ENCODE data around the gene SPECC1L.
"Not testable (repeated sequence)": the region's sequence is repeated elsewhere in the genome, so short reads cannot be mapped to it uniquely, and the experiment has no call there.

Gene SPECC1L

DNA sequence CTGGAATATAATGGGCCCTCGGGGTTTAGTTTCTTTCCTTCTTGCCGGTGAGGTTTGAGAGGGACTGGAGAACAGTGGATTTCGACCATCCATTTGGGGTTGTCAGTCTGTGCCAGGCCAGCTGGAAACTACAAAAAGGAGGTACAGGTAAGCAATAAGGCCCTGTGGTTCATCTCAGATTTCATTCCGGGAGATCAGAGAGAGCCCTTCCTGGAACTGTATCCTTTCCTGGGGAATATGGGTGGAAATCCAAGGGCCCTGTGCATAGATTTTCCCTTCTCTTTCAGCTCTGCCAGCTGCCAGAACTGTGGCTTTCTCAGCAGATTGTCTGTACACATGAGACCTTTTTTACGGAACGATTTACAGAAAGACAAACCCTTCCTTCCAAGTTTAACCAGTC lies 17.2 kb downstream of the SPECC1L start:
- DNase-seq (ENCODE audit: low read depth) = not testable (repeated sequence)

DNA sequence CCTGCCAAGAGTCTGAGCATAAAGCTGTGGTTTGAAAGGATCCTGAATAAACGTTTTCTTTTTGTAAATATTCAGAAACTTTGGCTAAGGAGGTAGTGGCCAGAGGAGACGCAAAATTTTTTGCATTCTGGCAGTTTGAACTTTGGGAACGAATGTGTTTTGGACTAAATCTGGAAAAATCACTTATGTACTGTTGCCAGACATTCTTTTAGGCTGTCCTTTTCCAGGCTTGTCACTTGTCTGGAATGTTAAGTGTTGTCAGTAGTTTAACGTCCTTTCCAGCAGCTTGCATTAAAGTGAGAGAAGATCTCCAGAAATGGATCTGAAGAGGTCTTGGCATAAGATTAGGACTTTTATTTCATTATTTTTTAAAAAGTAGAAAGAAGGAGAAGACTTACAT lies 18.5 kb downstream of the SPECC1L start:
- no peak for DNase-seq (ENCODE audit: low read depth)

DNA sequence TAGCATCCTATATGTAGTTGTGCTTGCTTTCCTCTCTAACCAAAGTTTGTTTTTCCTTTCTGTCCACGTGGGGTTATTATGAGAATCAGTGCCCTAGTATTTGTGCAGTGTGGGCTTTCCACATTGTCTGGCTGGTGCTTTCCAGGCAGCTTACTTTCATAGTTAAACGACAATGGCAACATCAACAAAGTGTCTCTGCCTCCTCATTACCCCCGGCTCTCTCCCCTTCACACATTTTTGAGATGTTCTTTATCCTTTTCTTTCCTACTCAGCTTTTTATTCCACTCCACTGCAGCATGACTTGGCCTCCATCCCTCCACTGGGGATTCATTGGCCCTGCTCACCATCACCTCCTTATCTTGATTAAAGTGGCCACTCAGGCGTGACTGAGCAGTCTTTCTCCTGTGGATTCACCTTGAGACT lies 19.1 kb downstream of the SPECC1L start:
- no peak for DNase-seq (ENCODE audit: low read depth)

DNA sequence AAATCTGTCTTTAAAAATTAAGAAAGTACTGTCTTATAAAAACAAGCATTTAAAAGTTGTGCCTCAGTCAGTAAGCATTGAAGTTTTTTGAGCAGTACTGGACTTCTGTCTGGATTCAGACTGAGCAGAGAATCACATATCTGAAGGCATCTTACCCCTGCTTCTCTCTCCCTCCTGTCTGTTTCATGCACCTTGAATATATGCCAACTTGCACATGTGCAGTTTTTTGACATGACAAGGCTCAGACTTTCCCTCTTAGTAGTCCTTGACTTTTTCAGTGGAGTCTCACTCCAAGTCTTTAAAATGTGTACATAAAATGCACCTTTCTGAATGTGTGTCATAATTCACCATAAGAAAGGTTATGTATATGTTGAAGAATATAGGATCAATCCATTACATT lies 19.8 kb downstream of the SPECC1L start:
- no peak for DNase-seq (ENCODE audit: low read depth)

DNA sequence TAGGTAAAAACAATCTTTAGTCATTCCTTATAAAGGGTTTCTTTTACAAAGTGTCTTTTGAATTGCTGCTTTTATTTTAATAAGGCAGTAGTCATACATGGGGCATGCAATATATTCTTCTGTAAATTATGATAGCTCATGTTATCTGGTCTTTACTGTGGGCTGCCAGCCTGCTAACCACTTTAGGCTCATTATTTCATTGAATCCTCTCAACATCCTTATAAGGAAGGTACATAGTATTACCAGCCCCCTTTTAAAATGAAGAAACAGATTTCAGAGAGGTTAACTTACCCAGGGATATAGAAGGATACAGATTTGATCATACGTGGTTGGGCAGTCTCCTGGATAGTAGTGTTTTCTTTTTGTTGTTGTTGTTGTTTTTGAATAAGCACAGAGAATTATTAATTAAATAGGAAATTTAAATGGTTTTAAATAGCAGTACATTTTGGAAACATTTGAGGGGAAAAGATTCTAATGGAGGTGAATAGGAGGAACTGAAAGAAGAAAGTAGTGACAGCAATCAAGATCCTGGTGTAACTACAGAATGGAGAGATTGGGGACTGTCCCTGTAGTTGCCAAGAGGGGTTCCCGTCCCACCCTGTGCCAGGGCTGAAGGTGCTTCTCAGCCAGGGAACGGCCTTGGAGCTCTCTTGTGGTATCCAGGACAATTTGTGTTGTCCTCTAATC lies 21.0 kb downstream of the SPECC1L start:
- DNase-seq (ENCODE audit: low read depth) = no peak

DNA sequence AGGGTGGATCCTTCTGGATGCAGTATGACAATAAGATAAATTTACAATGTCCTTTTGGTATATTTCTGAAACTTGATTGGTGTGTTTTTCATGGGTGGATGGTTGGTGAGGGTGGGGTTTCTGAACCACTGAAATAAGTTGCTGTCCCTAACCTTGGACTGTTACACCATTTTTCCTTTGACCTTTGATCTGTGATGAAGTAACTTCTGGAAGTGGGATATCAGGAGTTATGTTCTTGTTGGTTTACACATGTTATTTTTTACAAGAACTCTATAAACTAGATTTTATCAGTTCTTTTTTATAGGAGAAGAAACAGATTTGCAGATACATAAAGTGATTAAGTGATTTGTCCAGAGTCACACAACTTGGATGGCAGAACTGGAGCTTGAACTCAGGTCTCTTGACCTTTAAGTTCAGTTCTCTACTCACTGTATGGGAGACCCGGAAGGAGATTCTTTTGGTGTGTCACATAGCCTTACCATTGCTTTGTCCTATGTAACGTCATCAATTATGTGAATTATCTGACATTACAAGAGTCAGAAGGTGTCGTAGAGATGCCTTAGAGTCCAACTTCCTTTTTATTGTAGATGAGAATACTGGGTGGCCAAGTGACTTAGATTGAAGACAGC lies 21.7 kb downstream of the SPECC1L start:
- DNase-seq (ENCODE audit: low read depth) = not testable (repeated sequence)

DNA sequence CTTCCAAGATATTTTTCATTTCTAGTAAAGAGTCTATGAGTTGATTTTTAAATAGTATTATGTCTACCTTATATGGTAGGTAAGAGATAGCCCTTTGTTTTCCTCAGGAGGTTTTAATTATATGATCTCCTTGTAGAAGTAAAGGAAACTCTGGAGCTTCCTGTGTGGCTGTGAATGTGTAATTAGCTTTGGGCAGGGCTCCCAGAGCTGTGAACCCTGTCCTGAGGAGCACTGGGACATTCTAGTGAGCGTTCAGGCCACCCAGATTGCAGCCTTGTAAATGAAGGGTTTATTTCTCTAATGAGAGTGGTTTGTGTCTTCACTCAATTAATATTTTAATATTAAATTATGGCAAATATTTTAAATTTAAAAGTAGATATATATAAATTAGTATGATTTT lies 24.3 kb downstream of the SPECC1L start:
- not testable (repeated sequence) for DNase-seq (ENCODE audit: low read depth)

DNA sequence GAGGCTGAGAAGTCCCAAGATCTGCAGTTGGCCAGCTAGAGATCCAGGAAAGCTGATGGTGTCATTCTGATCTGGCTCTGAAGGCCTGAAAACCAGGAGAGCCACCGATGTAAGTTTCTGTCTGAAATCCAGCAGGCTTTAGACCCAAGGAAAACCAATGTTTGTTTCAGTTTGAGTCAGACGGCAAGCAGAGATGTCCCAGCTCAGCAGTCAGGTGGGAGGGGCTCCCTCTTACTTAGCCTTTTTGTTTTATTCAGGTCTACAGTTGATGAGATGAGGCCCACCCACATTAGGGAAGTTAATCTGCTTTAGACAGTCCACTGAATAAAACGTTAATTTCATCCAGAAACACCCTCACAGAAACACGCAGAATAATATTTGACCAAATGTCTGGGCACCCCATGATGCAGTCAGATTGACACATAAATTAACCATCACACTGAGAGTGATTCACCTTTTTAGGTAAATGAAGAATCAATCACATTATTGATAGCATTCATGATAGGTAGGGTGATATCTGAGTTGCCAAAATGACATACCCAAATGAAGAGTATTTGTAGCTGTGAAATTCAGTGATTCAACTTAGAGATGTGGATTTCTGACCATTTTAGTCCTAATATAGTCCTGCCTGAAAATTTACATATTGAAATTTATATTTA lies 28.0 kb downstream of the SPECC1L start:
- DNase-seq (ENCODE audit: low read depth) = not testable (repeated sequence)

DNA sequence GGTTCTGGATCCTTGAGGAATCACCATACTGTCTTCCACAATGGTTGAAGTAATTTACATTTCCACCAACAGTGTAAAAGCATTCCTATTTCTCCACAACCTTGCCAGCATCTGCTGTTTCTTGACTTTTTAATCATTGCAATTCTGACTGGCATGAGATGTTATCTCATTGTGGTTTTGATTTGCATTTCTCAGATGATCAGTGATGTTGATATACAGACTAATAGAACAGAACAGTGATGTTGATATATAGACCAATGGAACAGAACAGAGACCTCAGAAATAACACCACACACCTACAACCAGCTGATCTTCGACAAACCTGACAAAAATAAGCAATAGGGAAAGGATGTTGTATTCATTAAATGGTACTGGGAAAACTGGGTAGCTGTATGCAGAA lies 29.9 kb downstream of the SPECC1L start:
- not testable (repeated sequence) for DNase-seq (ENCODE audit: low read depth)

DNA sequence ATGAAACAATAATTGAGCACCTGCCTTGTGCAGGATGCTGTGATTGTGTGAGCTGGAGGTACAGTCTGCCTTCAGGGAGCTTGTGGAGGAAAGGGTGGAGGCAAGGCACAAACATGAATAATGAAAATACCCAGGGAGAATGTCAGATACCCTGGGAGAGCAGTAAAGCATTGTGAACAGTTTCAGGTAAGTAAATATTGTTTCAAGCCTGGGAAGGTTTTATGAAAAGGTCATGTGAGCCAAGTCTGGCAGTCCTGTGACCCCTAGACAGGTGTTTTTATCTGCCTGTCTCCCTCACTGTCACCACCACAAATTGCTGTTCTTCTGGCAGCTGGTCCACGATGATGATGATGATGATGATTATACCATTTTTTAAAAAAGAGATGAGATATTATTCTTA lies 32.0 kb downstream of the SPECC1L start:
- no peak for DNase-seq (ENCODE audit: low read depth)

DNA sequence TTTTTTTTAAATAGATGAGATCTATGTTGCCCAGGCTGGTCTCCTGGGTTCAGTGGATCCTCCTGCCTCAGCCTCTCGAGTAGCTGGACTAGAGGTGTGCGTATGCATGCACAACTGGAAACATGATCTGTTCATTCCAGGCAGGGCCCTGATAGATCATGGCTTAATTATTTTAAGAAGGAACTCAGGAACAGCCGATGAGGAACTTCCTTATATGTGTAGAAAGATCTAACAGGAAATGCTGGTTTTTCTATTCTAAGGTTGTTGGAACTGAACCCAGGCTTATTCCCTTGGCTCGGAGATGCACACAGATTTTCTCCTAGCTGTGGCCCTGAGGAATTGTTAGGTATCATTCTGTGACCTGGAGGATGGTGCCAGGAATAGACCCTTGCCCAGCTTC lies 32.4 kb downstream of the SPECC1L start:
- DNase-seq (ENCODE audit: low read depth) = no peak

DNA sequence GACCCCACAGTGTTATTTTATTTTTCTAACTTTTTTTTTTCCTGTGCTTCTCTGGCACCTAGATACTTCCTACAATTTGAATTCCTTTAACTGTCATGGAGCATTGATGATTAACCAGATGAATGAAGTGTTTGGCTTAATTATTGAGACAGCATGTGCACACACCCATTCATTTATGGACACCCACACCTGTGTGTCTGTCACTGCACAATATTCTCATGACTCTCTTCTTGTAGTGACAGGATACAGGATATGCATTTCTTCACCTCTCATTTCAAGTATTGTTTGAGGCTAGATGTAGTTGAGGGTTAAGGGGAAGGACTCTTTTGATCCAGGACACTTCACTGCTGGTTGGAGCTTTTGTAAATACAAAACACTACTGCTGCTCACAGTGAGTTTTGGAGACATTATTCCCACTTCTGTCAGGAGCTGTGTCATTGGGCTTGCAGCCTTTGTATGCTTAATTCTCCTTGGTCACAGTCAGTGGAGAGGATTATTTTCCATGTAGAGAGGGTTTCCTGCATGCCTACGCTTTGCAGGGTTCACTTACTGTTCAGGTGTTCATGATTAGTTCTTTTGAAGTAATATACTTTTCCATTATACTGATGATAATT lies 33.5 kb downstream of the SPECC1L start:
- DNase-seq (ENCODE audit: low read depth) = no peak

DNA sequence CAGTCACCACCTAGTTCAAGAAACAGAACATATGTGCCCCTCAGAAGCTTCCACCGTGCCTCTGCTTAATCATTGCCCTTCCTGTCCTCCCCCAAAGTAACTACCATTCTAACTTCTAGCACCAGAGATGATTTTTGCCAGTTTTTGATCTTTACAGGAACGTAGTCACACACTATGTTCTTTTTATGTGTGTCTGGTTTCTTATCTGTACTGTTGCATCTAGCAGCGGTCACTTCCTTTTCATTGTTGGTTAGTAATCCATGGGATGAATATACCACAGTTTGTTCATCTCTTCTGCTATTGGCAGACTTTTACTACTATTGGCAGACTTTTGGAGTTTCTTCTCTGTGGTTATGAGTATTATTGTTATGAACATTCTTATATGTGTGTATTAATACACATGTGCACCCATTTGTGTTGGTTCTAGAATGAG lies 34.6 kb downstream of the SPECC1L start:
- DNase-seq (ENCODE audit: low read depth) = no peak

DNA sequence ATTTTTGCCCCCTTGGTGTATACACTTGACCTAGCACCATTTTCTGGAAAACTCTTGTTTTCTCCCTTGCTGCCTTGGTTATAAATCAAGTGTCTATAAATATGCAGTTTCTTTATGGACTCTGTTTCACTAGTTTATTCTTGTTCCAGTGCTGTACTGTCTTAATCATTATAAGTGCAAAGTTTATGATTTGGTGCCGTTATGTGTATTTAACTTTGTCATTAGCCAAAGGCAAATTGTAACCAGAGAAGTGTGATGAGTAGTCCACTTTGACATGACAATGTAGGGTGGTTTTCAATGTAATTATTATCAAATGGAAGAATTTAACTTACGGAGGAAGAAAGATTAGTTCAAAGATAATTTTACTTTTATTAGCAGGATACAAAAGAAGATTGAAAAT lies 40.3 kb downstream of the SPECC1L start:
- no peak for DNase-seq (ENCODE audit: low read depth)

DNA sequence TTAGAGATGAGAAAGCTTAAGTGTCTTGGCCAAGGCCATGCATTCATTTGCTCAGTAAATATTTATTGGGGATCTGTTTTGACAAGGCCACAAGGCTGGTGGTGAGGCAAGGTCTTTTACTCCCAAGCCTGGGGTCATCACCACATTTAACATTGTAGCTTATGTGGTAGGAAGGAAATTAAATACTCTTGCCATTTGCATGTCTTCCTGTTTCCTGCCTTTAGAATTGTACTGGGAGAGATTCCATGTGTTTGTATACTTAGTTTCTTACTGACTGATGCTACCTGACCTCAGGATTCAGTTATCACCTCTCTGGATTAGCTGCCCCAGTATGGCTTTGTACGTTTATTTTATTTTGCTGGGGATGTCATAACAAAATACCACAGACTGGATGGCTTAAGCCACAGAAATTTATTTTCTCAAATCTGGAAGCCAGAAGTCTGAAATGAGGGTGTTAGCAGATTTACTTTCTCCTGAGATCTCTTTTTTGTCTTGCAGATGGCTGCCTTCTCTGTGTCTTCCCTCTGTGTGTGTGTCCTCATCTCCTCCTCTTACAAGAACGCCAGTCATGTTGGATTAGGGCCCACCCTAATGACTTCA lies 44.8 kb downstream of the SPECC1L start:
- DNase-seq (ENCODE audit: low read depth) = no peak

DNA sequence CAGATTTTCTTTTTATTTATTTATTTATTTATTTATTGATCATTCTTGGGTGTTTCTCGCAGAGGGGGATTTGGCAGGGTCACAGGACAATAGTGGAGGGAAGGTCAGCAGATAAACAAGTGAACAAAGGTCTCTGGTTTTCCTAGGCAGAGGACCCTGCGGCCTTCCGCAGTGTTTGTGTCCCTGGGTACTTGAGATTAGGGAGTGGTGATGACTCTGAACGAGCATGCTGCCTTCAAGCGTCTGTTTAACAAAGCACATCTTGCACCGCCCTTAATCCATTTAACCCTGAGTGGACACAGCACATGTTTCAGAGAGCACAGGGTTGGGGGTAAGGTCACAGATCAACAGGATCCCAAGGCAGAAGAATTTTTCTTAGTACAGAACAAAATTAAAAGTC lies 45.6 kb downstream of the SPECC1L start:
- not testable (repeated sequence) for DNase-seq (ENCODE audit: low read depth)

DNA sequence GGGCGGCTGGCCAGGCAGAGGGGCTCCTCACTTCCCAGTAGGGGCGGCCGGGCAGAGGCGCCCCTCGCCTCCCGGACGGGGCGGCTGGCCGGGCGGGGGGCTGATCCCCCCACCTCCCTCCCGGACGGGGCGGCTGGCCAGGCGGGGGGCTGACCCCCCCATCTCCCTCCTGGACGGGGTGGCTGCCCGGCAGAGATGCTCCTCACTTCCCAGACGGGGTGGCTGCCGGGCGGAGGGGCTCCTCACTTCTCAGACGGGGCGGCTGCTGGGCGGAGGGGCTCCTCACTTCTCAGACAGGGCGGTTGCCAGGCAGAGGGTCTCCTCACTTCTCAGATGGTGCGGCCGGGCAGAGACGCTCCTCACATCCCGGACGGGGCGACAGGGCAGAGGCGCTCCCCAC lies 46.9 kb downstream of the SPECC1L start:
- not testable (repeated sequence) for DNase-seq (ENCODE audit: low read depth)

DNA sequence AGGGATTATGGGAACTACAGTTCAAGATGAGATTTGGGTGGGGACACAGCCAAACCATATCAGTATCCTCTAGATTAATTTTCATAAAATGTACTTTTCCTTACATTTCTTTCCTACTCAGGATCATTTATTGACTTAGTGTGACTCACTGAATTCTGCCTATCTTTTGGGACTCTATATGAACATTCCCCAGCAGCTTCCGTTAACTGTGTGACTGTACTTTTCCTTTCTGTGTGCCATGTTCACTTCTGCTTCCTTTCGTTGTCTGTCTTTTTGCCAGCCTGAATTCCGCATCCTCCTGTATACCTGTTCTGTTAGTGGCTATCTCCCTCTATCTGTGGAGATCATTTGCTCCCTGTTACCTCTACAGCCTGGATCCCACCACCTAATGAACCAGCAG lies 48.8 kb downstream of the SPECC1L start:
- no peak for DNase-seq (ENCODE audit: low read depth)

DNA sequence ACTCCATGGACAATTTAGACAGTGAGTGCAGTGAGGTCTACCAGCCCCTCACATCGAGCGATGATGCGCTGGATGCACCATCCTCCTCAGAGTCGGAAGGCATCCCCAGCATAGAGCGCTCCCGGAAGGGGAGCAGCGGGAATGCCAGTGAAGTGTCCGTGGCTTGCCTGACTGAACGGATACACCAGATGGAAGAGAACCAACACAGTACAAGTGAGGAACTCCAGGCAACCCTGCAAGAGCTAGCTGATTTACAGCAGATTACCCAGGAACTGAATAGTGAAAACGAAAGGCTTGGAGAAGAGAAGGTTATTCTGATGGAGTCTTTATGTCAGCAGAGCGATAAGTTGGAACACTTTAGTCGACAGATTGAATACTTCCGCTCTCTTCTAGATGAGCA lies 51.4 kb downstream of the SPECC1L start:
- no peak for DNase-seq (ENCODE audit: low read depth)

DNA sequence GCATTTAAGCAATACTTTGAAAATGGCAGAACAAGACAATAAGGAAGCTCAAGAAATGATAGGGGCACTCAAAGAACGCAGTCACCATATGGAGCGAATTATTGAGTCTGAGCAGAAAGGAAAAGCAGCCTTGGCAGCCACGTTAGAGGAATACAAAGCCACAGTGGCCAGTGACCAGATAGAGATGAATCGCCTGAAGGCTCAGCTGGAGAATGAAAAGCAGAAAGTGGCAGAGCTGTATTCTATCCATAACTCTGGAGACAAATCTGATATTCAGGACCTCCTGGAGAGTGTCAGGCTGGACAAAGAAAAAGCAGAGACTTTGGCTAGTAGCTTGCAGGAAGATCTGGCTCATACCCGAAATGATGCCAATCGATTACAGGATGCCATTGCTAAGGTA lies 51.9 kb downstream of the SPECC1L start:
- no peak for DNase-seq (ENCODE audit: low read depth)

DNA sequence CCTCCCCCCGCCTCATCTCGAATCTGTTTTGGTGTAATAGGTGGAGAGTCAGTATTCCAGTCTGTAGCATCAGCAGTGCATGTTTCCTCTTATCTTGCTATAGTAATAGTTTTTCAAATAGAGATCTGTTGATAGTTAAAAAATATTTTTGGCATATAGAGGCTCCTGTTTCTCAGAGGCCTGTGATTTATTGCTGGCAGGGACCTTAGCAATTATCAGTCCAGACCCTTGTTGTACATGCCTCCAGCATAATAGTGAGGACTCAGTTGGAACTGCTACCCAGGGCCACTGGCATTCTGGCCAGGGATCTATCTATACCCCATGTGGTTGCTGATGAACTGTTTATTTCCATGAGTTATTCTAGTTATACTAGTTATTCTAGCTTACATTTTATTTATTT lies 52.6 kb downstream of the SPECC1L start:
- DNase-seq (ENCODE audit: low read depth) = no peak

DNA sequence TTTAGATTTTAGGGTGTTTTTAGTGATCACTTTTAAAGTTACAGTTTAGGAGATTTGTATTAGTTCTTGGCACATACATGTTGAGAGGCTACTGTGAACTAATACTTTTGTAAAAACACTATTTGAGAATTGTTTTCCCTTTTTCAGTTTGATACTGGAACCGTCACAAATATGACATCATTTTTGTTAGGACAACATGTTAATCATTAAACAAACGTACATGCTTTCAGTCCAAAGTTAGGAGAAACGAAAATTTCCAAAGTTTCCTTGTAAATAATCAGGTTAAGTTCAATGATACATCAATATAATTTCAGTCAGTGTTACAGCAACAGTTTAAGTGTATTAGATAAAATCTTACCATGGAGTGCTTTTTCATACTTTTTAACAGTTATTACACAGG lies 53.1 kb downstream of the SPECC1L start:
- DNase-seq (ENCODE audit: low read depth) = no peak

DNA sequence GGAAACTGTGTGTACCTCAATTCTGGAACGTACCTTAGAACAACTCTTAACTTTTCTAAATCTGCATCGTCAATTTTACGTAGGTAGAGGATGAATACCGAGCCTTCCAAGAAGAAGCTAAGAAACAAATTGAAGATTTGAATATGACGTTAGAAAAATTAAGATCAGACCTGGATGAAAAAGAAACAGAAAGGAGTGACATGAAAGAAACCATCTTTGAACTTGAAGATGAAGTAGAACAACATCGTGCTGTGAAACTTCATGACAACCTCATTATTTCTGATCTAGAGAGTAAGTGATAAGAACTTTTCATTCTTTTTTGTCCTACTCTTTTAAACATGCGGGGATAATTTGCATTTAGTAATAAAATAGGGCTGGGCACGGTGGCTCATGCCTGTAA lies 53.5 kb downstream of the SPECC1L start:
- no peak for DNase-seq (ENCODE audit: low read depth)

All from stimulated activated CD8-positive, alpha-beta memory T cell treated with anti-CD3 and anti-CD28 coated beads, Interleukin-15, amount 100 ng/mL, for 1 hour (primary cell).